Prostate gland (tissue), 2 donors: ENCODE data around the gene KCTD17.

ENCODE experiments used
- POLR2A ChIP-seq: fragments of 450-650 bp; IDR thresholded peaks from one replicate; pipeline ENCODE4 v1.6.1; 2016; ENCODE audit warnings: antibody characterized with exemption, mild to moderate bottlenecking
- POLR2AphosphoS5 ChIP-seq: sonication (generic); formaldehyde crosslinking; IDR thresholded peaks from one replicate; pipeline ENCODE4 v1.6.1; 2017; ENCODE audit warnings: antibody characterized with exemption
- TF ChIP-seq, protein P1 (sequence below), 4 experiments: fragments of 200-600 bp in 2 of 4; fragments of 450-650 bp in 2 of 4; sonication (generic) in 2 of 4; IDR thresholded peaks; 1 replicate in 3 of 4; 2 replicates in 1 of 4; pipeline ENCODE4 v1.5.1; 2016 to 2019; ENCODE audit warnings: antibody characterized with exemption in 4 of 4, mild to moderate bottlenecking in 2 of 4, moderate library complexity in 2 of 4

DNA sequence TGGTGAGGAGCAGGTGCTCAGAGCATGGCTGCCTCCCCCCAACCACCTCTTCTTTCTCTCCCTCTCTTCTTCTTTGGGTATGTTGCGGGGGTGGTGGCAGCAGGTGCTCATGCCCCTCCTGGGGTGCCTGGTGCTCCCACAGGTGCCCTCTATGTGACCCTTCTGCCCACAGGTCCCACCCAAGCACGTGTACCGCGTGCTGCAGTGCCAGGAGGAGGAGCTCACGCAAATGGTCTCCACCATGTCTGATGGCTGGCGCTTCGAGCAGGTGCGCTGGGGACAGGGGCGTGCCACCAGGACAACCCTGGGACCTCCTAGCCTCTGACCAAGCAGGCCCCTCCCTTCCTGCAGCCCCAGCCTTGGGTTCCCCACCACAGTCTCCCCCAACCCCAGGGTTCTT is 5.7 kb downstream of the KCTD17 start:
- TF ChIP-seq, protein P1, sequence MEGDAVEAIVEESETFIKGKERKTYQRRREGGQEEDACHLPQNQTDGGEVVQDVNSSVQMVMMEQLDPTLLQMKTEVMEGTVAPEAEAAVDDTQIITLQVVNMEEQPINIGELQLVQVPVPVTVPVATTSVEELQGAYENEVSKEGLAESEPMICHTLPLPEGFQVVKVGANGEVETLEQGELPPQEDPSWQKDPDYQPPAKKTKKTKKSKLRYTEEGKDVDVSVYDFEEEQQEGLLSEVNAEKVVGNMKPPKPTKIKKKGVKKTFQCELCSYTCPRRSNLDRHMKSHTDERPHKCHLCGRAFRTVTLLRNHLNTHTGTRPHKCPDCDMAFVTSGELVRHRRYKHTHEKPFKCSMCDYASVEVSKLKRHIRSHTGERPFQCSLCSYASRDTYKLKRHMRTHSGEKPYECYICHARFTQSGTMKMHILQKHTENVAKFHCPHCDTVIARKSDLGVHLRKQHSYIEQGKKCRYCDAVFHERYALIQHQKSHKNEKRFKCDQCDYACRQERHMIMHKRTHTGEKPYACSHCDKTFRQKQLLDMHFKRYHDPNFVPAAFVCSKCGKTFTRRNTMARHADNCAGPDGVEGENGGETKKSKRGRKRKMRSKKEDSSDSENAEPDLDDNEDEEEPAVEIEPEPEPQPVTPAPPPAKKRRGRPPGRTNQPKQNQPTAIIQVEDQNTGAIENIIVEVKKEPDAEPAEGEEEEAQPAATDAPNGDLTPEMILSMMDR (IDR thresholded peaks at IDR 0.05): no peak
- TF ChIP-seq POLR2A (no peak), POLR2AphosphoS5 (no peak)
